HepG2 (cell line): ENCODE results near the gene NIP7. TPM values are rescaled to one million over a fixed set of nuclear protein-coding genes. Genes with fewer than 3 reads are reported as not detected.
A peak's percentile ranks its signal among the peaks of the same experiment; 100 is the strongest.

ENCODE experiments used
- ATAC-seq: fragments of 200-7000 bp; cut with Tn5 transposase; 3 replicates; pipeline ENCODE4 v1.9.1; 2020; ENCODE audit warnings: mild to moderate bottlenecking, moderate library complexity
- BruUV-seq: library from RNA; stranded (reverse); fragments of 400-500 nt; replicated peaks from 2 replicates; lab custom pipeline; 2021; lab: Mats Ljungman, UMichigan
- CTCF ChIA-PET: fragments of 300-600 bp; formaldehyde crosslinking; extraction: SDS; loops from one replicate; lab custom pipeline; 2021; ENCODE audit warnings: low total read pairs, inconsistent platforms, low intra/inter-chr PET ratio; lab: Yijun Ruan, JAX
- POLR2A ChIA-PET: fragments of 350-600 bp; sonication (Branson Sonifier 250); formaldehyde crosslinking; loops from one replicate; lab custom pipeline; 2020; ENCODE audit warnings: antibody characterized with exemption, inconsistent platforms; lab: Yijun Ruan, JAX
- DNase-seq: peaks from one replicate; pipeline ENCODE4 v3.0.0-alpha.2; 2015; ENCODE audit warnings: low spot score
- FAIRE-seq: peaks from 3 replicates; lab custom pipeline; 2011; peaks lifted over from hg19 to GRCh38; lab: Jason Lieb, UNC
- H2AFZ ChIP-seq: one replicate; pipeline ENCODE4 v1.6.1; 2011; ENCODE audit warnings: low read length, inconsistent platforms
- H3K27ac ChIP-seq: fragments of 300-600 bp; 3 replicates; pipeline ENCODE4 v1.8.0; 2011; ENCODE audit warnings: mixed run types, mild to moderate bottlenecking, mixed read lengths, low read length, inconsistent platforms; ENCODE audit not compliant: insufficient read depth; ENCODE audit errors: extremely low read length
- H3K27me3 ChIP-seq, 2 experiments: fragments of 200-600 bp in 1 of 2; 2 replicates in 1 of 2; 3 replicates in 1 of 2; pipeline versions ENCODE4 v1.6.0 to v1.8.0; 2011; ENCODE audit warnings: low read length in 2 of 2, mild to moderate bottlenecking in 2 of 2, moderate library complexity in 2 of 2, inconsistent platforms in 1 of 2; ENCODE audit not compliant: insufficient read depth in 2 of 2, control insufficient read depth in 1 of 2
- H3K36me3 ChIP-seq, 2 experiments: fragments of 200-600 bp in 1 of 2; replicated peaks in 1 of 2; 2 replicates in 1 of 2; 3 replicates in 1 of 2; pipeline versions ENCODE4 v1.5.1 to v1.8.0; 2011; ENCODE audit warnings: low read length in 2 of 2, inconsistent platforms in 1 of 2; ENCODE audit not compliant: insufficient read depth in 2 of 2, control insufficient read depth in 1 of 2
- H3K4me1 ChIP-seq: 2 replicates; pipeline ENCODE4 v1.5.1; 2012; ENCODE audit warnings: low read length, inconsistent platforms; ENCODE audit not compliant: insufficient read depth
- H3K4me2 ChIP-seq: 2 replicates; pipeline ENCODE4 v1.6.0; 2011; ENCODE audit warnings: low read depth, low read length, inconsistent platforms
- H3K4me3 ChIP-seq, 3 experiments: fragments of 200-600 bp in 1 of 3; sonication (generic), shearing (Covaris generic) in 1 of 3; replicated peaks in 1 of 3; 2 replicates each; pipeline ENCODE4 v1.5.1; 2011 to 2016; ENCODE audit warnings: low read length in 3 of 3, inconsistent platforms in 2 of 3, low read depth in 2 of 3, mild to moderate bottlenecking in 2 of 3, control low read depth in 1 of 3, mixed read lengths in 1 of 3; ENCODE audit not compliant: insufficient read depth in 1 of 3
- H3K79me2 ChIP-seq: one replicate; pipeline ENCODE4 v1.6.1; 2011; ENCODE audit warnings: low read length, inconsistent platforms; ENCODE audit not compliant: insufficient read depth
- H3K9ac ChIP-seq: 2 replicates; pipeline ENCODE4 v1.6.0; 2011; ENCODE audit warnings: mild to moderate bottlenecking, low read depth, low read length, inconsistent platforms; ENCODE audit not compliant: insufficient read depth
- H3K9me3 ChIP-seq: 2 replicates; pipeline ENCODE4 v1.5.1; 2012; ENCODE audit warnings: mild to moderate bottlenecking, low read length
- H4K20me1 ChIP-seq: 2 replicates; pipeline ENCODE4 v1.6.0; 2011; ENCODE audit warnings: inconsistent platforms, mild to moderate bottlenecking, low read length, moderate library complexity; ENCODE audit not compliant: insufficient read depth
- CBX1 ChIP-seq: IDR thresholded peaks from one replicate; pipeline ENCODE4 v1.6.1; 2016; ENCODE audit warnings: antibody characterized with exemption, low read depth
- EP300 ChIP-seq, 3 experiments: sonication (generic) in 1 of 3; formaldehyde crosslinking in 1 of 3; IDR thresholded peaks; 2 replicates each; pipeline versions ENCODE4 v1.5.1 to v1.6.1; 2011 to 2020; ENCODE audit warnings: low read depth in 2 of 3, low read length in 2 of 3, borderline replicate concordance in 1 of 3, improper control_type of control experiment in 1 of 3, mild to moderate bottlenecking in 1 of 3, missing genetic modification reagents in 1 of 3, moderate library complexity in 1 of 3
- HOXA9 ChIP-seq: sonication (generic); formaldehyde crosslinking; IDR thresholded peaks from 2 replicates; pipeline ENCODE4 v1.8.1; 2022; ENCODE audit warnings: missing genetic modification reagents, mild to moderate bottlenecking, moderate library complexity, borderline replicate concordance
- MEF2D ChIP-seq: sonication (generic); formaldehyde crosslinking; IDR thresholded peaks from 2 replicates; pipeline ENCODE4 v1.5.1; 2020; ENCODE audit warnings: mild to moderate bottlenecking, missing genetic modification reagents
- NFKBIZ ChIP-seq: IDR thresholded peaks from 2 replicates; pipeline ENCODE4 v1.6.1; 2018; ENCODE audit warnings: missing genetic modification reagents, missing compliant biosample characterization
- PAF1 ChIP-seq: IDR thresholded peaks from 2 replicates; pipeline ENCODE4 v1.6.1; 2016; ENCODE audit warnings: missing genetic modification reagents, missing compliant biosample characterization
- SMYD3 ChIP-seq: sonication (generic); formaldehyde crosslinking; IDR thresholded peaks from 2 replicates; pipeline ENCODE4 v1.8.1; 2023; ENCODE audit warnings: mild to moderate bottlenecking, missing genetic modification reagents
- SRF ChIP-seq: IDR thresholded peaks from 2 replicates; pipeline ENCODE4 v1.6.1; 2011; ENCODE audit warnings: mild to moderate bottlenecking, low read depth, low read length, moderate library complexity
- SUZ12 ChIP-seq: fragments of 150-350 bp; IDR thresholded peaks from 2 replicates; pipeline ENCODE4 v1.6.1; 2014; ENCODE audit warnings: low read depth, low read length
- TCF7 ChIP-seq: sonication (generic); IDR thresholded peaks from 2 replicates; pipeline ENCODE4 v1.6.1; 2016; ENCODE audit warnings: antibody characterized with exemption, low read depth
- TCF7L2 ChIP-seq: IDR thresholded peaks from 2 replicates; pipeline ENCODE4 v1.6.1; 2011; ENCODE audit warnings: mild to moderate bottlenecking, low read depth, low read length, moderate library complexity
- TRIM24 ChIP-seq: sonication (generic); formaldehyde crosslinking; IDR thresholded peaks from 2 replicates; pipeline ENCODE4 v1.8.0; 2022; ENCODE audit warnings: mild to moderate bottlenecking, missing genetic modification reagents
- ZFP37 ChIP-seq: sonication (generic); formaldehyde crosslinking; IDR thresholded peaks from 2 replicates; pipeline ENCODE4 v1.4.0; 2020; ENCODE audit warnings: missing genetic modification reagents, borderline replicate concordance
- ZNF136 ChIP-seq: sonication (generic); formaldehyde crosslinking; IDR thresholded peaks from 2 replicates; pipeline ENCODE4 v1.8.1; 2022; ENCODE audit warnings: low read depth, mild to moderate bottlenecking, moderate library complexity, missing genetic modification reagents
- WGBS: methylation state at CpG from one replicate; pipeline ENCODE4 v1.1.6; 2017; ENCODE audit warnings: low lambda C conversion rate; 5-methylcytosine and 5-hydroxymethylcytosine counted together
- in situ Hi-C: cut with HindIII; loops from 2 replicates; pipeline ENCODE4 v1.10.0; 2017; ENCODE audit warnings: low pct_unique_long_range_greater_than_20kb; ENCODE audit not compliant: extremely low pct_ligation_motif_present
- intact Hi-C: fragments of 100-400 bp; cut with micrococcal nuclease; formaldehyde crosslinking; loops from one replicate; pipeline ENCODE4 v1.10.0; 2022; ENCODE audit not compliant: unreplicated experiment
- polyA plus RNA-seq, 8 experiments: library from polyadenylated mRNA; depleted of rRNA in 3 of 8; stranded (reverse) in 7 of 8; unstranded in 1 of 8; fragments of >200 nt; fragmentation: Illumina TruSeq in 4 of 8; extraction: Trizol in 4 of 8; gene quantifications; 2 replicates each; pipeline versions ENCODE4 v1.2.1 to v1.2.3, GENCODE V29; 2011 to 2016; ENCODE audit warnings: low read depth in 4 of 8, missing spikeins in 1 of 8, mixed read lengths in 1 of 8; ENCODE audit not compliant: insufficient read depth in 1 of 8
- total RNA-seq, 5 experiments: library from RNA; depleted of rRNA; stranded (reverse); fragments of >200 nt; fragmentation: Illumina TruSeq; extraction: Trizol; gene quantifications; 2 replicates each; pipeline ENCODE4 v1.2.3, GENCODE V29; 2016; ENCODE audit warnings: low read depth in 1 of 5
- TF ChIP-seq, protein P1 (sequence below): IDR thresholded peaks from 2 replicates; pipeline ENCODE4 v1.6.1; 2012; ENCODE audit warnings: inconsistent platforms
- TF ChIP-seq, protein P2 (sequence below), 2 experiments: sonication (generic) in 1 of 2; formaldehyde crosslinking in 1 of 2; IDR thresholded peaks; 2 replicates each; pipeline versions ENCODE4 v1.4.0 to v1.6.1; 2016 to 2020; ENCODE audit warnings: borderline replicate concordance in 1 of 2, low read depth in 1 of 2, mild to moderate bottlenecking in 1 of 2, missing genetic modification reagents in 1 of 2
- TF ChIP-seq, protein P3 (sequence below): sonication (generic); formaldehyde crosslinking; IDR thresholded peaks from 2 replicates; pipeline ENCODE4 v1.5.0; 2020; ENCODE audit warnings: missing genetic modification reagents
- TF ChIP-seq, protein P4 (sequence below): sonication (generic); formaldehyde crosslinking; IDR thresholded peaks from 2 replicates; pipeline ENCODE4 v1.5.1; 2020; ENCODE audit warnings: missing genetic modification reagents, mild to moderate bottlenecking, borderline replicate concordance

Gene NIP7
- total and polyA plus RNA-seq, 2 of the 13 experiments (the other 11 are each of a cell fraction or from before 2014, with no cell fraction given) = 15.3 to 114 TPM

DNA sequence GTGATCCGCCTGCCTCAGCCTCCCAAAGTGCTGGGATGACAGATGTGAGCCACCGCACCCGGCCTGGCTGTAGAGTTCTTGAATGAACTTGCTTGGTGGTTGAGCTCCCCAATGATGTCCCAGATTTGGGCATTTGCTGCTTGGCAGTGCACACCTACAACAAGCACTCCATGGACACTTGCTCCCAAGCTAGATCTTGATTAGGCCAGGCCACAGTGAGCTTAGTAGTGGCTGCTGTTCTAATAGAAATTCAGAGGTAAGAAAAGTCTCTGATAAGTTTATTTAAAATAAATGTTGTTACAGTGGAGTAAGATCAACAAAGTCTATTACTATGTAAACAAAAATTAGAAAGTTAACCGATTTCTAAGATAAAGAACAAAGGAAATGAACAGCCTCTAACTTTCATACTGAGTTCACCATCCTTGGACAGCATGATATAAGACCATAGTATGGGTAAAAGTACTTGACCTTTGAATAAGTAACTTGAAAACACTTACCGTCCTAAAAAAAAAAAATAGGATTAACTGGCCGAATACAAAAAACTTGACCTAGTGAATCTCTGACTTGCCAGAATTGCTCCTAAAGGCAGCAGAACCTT is 11.1 kb downstream of the NIP7 start:
- Histone ChIP-seq H3K4me1 (peaks cover 24% of the 10 kb centered on the region), H3K9ac (peak overlapping the region; percentile 59; the same call in 1 of the 2 replicates), H3K9me3 (no peaks in the 10 kb centered on the region), H2AFZ (no peak overlapping the region), H3K27ac (peak overlapping the region; percentile 39), H3K36me3 (peaks cover 0 to 3% of the 10 kb centered on the region in 2 experiments; a peak in 3 of 5 replicates), H3K4me2 (peak overlapping the region; percentile 91), H4K20me1 (no peaks in the 10 kb centered on the region), H3K27me3 (no peaks in the 10 kb centered on the region), H3K79me2 (no peaks in the 10 kb centered on the region), H3K4me3 (peak overlapping the region; percentile 54 to 64 (median 61); a peak in 5 of 6 replicates)
- BruUV-seq = TSS peak; percentile 61
- FAIRE-seq = peak; percentile 78
- peak; percentile 22 for ATAC-seq
- CTCF ChIA-PET = no interaction called here
- POLR2A ChIA-PET = interaction anchor here (0.6 to 4.1 kb wide), 13 partner anchors 9 to 404 kb away, joined by 3 to 22 read pairs (median 5); partner anchors contain the start of genes COG8, NIP7, NOB1 and PDF
- WGBS = 51% methylated on average over 6 of the region's 6 CpGs
- DNase-seq = peak; percentile 59
- intact Hi-C loops = loop anchor here (5.0 kb wide), 1 partner anchor 37 kb away; the partner anchor contains the start of gene TERF2
- in situ Hi-C loops = no loop called here
- TF ChIP-seq ZFP37 (CRISPR knock-in tag) (no peak), NFKBIZ (CRISPR knock-in tag) (no peak), HOXA9 (no peak), ZNF136 (CRISPR knock-in tag) (no peak), TCF7 (peak; percentile 72; the same call in 1 of the 2 replicates), SUZ12 (no peak), TCF7L2 (peak; percentile 53; the same call in 1 of the 2 replicates), SRF (no peak), EP300 (IDR thresholded peaks at IDR 0.05; ENCODE audit: low read depth in 2 of 2, low read length in 2 of 2) (peak in 1 of 2 experiments; percentile 40; a peak in 2 of 4 replicates), EP300 (CRISPR knock-in tag; IDR thresholded peaks at IDR 0.05; ENCODE audit: borderline replicate concordance) (no peak), TRIM24 (CRISPR knock-in tag) (no peak), PAF1 (CRISPR knock-in tag) (no peak), SMYD3 (CRISPR knock-in tag) (no peak), MEF2D (CRISPR knock-in tag) (no peak), CBX1 (no peak)
- TF ChIP-seq, protein P1, sequence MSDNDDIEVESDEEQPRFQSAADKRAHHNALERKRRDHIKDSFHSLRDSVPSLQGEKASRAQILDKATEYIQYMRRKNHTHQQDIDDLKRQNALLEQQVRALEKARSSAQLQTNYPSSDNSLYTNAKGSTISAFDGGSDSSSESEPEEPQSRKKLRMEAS = no peak
- TF ChIP-seq, protein P2, sequence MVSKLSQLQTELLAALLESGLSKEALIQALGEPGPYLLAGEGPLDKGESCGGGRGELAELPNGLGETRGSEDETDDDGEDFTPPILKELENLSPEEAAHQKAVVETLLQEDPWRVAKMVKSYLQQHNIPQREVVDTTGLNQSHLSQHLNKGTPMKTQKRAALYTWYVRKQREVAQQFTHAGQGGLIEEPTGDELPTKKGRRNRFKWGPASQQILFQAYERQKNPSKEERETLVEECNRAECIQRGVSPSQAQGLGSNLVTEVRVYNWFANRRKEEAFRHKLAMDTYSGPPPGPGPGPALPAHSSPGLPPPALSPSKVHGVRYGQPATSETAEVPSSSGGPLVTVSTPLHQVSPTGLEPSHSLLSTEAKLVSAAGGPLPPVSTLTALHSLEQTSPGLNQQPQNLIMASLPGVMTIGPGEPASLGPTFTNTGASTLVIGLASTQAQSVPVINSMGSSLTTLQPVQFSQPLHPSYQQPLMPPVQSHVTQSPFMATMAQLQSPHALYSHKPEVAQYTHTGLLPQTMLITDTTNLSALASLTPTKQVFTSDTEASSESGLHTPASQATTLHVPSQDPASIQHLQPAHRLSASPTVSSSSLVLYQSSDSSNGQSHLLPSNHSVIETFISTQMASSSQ (IDR thresholded peaks at IDR 0.05; ENCODE audit: low read depth) = no peak
- TF ChIP-seq, protein P2 (CRISPR knock-in tag; IDR thresholded peaks at IDR 0.05; ENCODE audit: borderline replicate concordance) = no peak
- TF ChIP-seq, protein P3, sequence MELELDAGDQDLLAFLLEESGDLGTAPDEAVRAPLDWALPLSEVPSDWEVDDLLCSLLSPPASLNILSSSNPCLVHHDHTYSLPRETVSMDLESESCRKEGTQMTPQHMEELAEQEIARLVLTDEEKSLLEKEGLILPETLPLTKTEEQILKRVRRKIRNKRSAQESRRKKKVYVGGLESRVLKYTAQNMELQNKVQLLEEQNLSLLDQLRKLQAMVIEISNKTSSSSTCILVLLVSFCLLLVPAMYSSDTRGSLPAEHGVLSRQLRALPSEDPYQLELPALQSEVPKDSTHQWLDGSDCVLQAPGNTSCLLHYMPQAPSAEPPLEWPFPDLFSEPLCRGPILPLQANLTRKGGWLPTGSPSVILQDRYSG (CRISPR knock-in tag) = no peak
- TF ChIP-seq, protein P4, sequence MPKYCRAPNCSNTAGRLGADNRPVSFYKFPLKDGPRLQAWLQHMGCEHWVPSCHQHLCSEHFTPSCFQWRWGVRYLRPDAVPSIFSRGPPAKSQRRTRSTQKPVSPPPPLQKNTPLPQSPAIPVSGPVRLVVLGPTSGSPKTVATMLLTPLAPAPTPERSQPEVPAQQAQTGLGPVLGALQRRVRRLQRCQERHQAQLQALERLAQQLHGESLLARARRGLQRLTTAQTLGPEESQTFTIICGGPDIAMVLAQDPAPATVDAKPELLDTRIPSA (CRISPR knock-in tag) = no peak
